Measurements from ENCODE around the gene FOXS1. TPM values are rescaled to one million over a fixed set of nuclear protein-coding genes. Genes with fewer than 3 reads are reported as not detected.

Gene FOXS1
- total RNA-seq, 1 donor from 2014 or later = not detected

- Histone ChIP-seq H3K79me2 (ENCODE audit: low read depth) (no peaks in the 10 kb centered on the region), H3F3A (ENCODE audit: low read depth) (peaks cover 6% of the 10 kb centered on the region), H3K27me3 (no peaks in the 10 kb centered on the region), H3K4me2 (no peak overlapping the region), H3K4me1 (peaks cover 6% of the 10 kb centered on the region), H3K9ac (no peak overlapping the region), H2AFZ (replicated peaks) (no peak overlapping the region), H3K4me3 (no peak overlapping the region), H4K20me1 (ENCODE audit: low read depth) (no peaks in the 10 kb centered on the region), H3K36me3 (no peaks in the 10 kb centered on the region), H3K27ac (no peak overlapping the region), H3K9me3 (ENCODE audit: low read depth) (no peaks in the 10 kb centered on the region)
- no peak for DNase-seq (ENCODE audit: low spot score)
- Mint-ChIP-seq H3K36me3 (peaks cover 2% of the 10 kb centered on the region), H3K27ac (no peak overlapping the region), H3K9me3 (no peaks in the 10 kb centered on the region), H3K27me3 (ENCODE audit: insufficient read depth, low read depth) (no peaks in the 10 kb centered on the region), H3K4me1 (peaks cover 23% of the 10 kb centered on the region), H3K4me3 (no peak overlapping the region)
- no peak for TF ChIP-seq EZH2 (IDR thresholded peaks at IDR 0.05)
- no peak for TF ChIP-seq CTCF (IDR thresholded peaks at IDR 0.05)
- no peak for TF ChIP-seq EZH2phosphoT487 (IDR thresholded peaks at IDR 0.05)
Observed at GRCh38 chr20:31811796-31812728, 33.3 kb downstream of the FOXS1 start.

GRCh38 chr20:31811198-31811597, 34.2 kb downstream of the FOXS1 start:
- no peak overlapping the region for H3K4me2 ChIP-seq
- H3K4me3 Mint-ChIP-seq = no peak overlapping the region
- H3K79me2 ChIP-seq (ENCODE audit: low read depth) = no peaks in the 10 kb centered on the region
- no peaks in the 10 kb centered on the region for H3K9me3 Mint-ChIP-seq
- H3K27me3 ChIP-seq = no peaks in the 10 kb centered on the region
- H4K20me1 ChIP-seq (ENCODE audit: low read depth) = no peaks in the 10 kb centered on the region
- H3K27me3 Mint-ChIP-seq (ENCODE audit: insufficient read depth, low read depth) = no peaks in the 10 kb centered on the region
- H3K27ac Mint-ChIP-seq = no peak overlapping the region
- no peaks in the 10 kb centered on the region for H3K9me3 ChIP-seq (ENCODE audit: low read depth)
- no peak for TF ChIP-seq EZH2 (IDR thresholded peaks at IDR 0.05)
- no peak for TF ChIP-seq CTCF (IDR thresholded peaks at IDR 0.05)
- TF ChIP-seq EZH2phosphoT487 (IDR thresholded peaks at IDR 0.05) = no peak
- H3K36me3 ChIP-seq = no peaks in the 10 kb centered on the region
- H3K36me3 Mint-ChIP-seq = peaks cover 6% of the 10 kb centered on the region
- no peak overlapping the region for H3K4me3 ChIP-seq
- no peak for DNase-seq (ENCODE audit: low spot score)
- H3F3A ChIP-seq (ENCODE audit: low read depth) = peaks cover 6% of the 10 kb centered on the region
- H3K4me1 ChIP-seq = peaks cover 6% of the 10 kb centered on the region
- H3K4me1 Mint-ChIP-seq = peaks cover 23% of the 10 kb centered on the region
- H2AFZ ChIP-seq (replicated peaks) = no peak overlapping the region
- H3K9ac ChIP-seq = no peak overlapping the region
- no peak overlapping the region for H3K27ac ChIP-seq

- peaks cover 20% of the 10 kb centered on the region for H3K4me1 Mint-ChIP-seq
- H3K27ac Mint-ChIP-seq = no peak overlapping the region
- H3K27ac ChIP-seq = no peak overlapping the region
- H3K36me3 ChIP-seq = no peaks in the 10 kb centered on the region
- no peaks in the 10 kb centered on the region for H3K27me3 ChIP-seq
- no peak overlapping the region for H2AFZ ChIP-seq (replicated peaks)
- H3F3A ChIP-seq (ENCODE audit: low read depth) = no peaks in the 10 kb centered on the region
- H3K79me2 ChIP-seq (ENCODE audit: low read depth) = no peaks in the 10 kb centered on the region
- H3K27me3 Mint-ChIP-seq (ENCODE audit: insufficient read depth, low read depth) = no peaks in the 10 kb centered on the region
- TF ChIP-seq EZH2phosphoT487 (IDR thresholded peaks at IDR 0.05) (no peak), CTCF (IDR thresholded peaks at IDR 0.05) (no peak), EZH2 (IDR thresholded peaks at IDR 0.05) (no peak)
- DNase-seq (ENCODE audit: low spot score) = no peak
- H4K20me1 ChIP-seq (ENCODE audit: low read depth) = no peaks in the 10 kb centered on the region
- no peaks in the 10 kb centered on the region for H3K9me3 ChIP-seq (ENCODE audit: low read depth)
- peaks cover 9% of the 10 kb centered on the region for H3K36me3 Mint-ChIP-seq
- no peaks in the 10 kb centered on the region for H3K9me3 Mint-ChIP-seq
- no peak overlapping the region for H3K4me2 ChIP-seq
- H3K4me3 ChIP-seq = no peak overlapping the region
- H3K9ac ChIP-seq = no peak overlapping the region
- H3K4me1 ChIP-seq = no peaks in the 10 kb centered on the region
- H3K4me3 Mint-ChIP-seq = no peak overlapping the region
Observed at GRCh38 chr20:31809661-31810060, 35.7 kb downstream of the FOXS1 start.

All from neural progenitor cell (in vitro differentiated cells).